HG02678 (cell line): Measurements from ENCODE around the gene VWA2.
"Not testable (repeated sequence)": the region's sequence is repeated elsewhere in the genome, so short reads cannot be mapped to it uniquely, and the experiment has no call there.

ENCODE experiments used
- ATAC-seq: cut with Tn5 transposase; IDR thresholded peaks from one replicate; pipeline ENCODE4 v1.9.1; 2021; ENCODE audit warnings: mild to moderate bottlenecking, moderate library complexity; ENCODE audit not compliant: unreplicated experiment

VWA2 gene

GRCh38 chr10:114313866-114314265 is 74.8 kb downstream of the VWA2 start:
- ATAC-seq: no peak

GRCh38 chr10:114315566-114316420 is 76.7 kb downstream of the VWA2 start:
- no peak for ATAC-seq

DNA sequence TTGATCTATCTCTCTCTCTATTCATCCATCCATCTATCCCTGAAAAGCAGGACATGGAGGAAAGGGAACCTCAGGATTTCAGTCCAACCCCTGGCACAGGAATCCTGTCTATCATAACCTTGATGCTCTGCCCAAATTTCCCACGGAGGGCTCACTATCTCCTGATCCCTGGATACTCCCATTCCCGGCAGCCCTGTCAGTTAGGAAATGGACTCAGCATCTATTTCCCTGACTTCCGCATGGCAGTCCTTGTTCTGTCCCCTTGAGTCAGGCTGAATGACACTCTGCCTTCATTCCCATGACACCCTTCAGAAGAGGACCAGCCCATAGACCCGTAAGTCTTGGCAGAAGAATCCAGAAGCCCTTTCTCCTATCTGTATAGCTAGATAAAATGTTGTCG is 77.7 kb downstream of the VWA2 start:
- ATAC-seq: no peak

GRCh38 chr10:114319406-114320248 is 80.6 kb downstream of the VWA2 start:
- no peak for ATAC-seq

DNA sequence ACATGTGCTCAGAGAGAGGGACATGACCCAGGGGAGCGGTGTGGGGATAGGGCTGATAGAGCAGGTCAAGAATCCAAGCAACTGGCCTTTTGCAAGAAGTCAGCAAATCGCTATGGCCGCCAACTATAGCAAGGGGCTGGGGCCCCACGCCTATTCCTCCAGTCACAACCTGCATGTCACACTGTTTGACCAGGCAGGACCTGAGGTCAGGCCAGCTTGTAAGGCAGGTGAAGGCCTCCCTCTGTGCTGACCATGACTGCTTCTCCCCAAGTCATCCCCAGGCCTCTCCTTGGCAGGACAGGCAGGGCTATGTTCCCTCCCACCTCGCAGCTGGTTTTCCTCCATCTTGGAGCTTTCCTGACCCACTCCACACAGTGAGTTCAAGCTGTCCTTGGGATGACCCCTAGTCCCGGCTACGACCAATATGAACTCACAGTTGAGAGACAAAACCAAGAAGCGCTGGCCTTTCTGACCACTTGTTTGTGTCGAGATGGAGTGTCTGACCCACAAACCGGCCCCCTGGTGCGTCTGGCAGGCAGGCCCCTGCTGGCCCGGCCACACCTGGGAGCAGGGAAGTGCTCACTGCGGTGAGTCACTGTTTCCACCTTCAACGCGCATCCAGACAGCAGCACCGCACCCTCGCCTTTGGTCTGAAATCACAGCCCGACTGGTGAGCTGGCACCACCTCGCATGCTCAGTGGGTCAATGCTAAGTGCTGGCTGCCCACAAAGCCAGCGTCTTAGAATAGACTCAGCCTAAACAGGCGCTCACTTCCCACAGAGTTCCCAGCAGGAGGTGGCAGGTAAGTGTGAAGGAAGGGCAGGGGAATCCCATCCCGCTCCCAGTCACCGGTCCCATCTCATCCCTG is 81.4 kb downstream of the VWA2 start:
- ATAC-seq: no peak

GRCh38 chr10:114322344-114322743 is 83.3 kb downstream of the VWA2 start:
- no peak for ATAC-seq

DNA sequence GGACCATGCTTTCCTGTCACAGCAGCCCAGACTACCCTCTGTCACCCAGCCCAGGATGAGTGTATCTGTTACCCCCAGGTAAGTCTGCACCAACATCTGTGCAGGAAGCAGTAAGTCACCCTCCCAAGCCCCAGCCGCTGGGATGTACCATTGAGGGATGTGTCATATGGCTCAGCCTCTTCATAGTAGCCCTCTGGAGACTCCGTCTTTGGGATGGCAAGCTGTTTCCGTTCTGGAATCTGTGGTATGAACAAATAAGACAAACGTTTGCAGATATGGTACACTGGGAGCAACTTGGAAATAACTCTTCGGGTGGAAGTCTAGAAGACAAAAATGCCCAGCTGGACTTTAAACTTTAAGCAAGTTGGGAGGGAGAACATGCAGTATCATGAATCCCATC is 84.0 kb downstream of the VWA2 start:
- no peak for ATAC-seq

DNA sequence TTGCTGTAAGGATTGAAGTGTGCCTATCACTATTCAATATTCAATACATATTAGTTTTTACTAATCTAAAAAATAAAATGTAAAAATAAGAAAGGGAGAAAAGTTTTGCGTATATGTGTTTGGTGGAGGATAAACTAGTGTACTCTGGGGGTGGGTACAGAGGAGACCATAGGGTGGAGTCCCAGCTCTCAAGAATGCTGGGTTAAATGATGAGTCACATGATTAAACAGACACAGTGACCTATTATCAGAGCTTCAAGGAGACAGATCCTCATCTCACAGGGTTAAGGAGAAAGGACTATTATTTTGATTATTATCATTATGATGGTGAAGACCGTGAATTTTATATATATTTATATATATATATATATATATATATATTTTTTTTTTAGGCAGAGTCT is 87.7 kb downstream of the VWA2 start:
- no peak for ATAC-seq

DNA sequence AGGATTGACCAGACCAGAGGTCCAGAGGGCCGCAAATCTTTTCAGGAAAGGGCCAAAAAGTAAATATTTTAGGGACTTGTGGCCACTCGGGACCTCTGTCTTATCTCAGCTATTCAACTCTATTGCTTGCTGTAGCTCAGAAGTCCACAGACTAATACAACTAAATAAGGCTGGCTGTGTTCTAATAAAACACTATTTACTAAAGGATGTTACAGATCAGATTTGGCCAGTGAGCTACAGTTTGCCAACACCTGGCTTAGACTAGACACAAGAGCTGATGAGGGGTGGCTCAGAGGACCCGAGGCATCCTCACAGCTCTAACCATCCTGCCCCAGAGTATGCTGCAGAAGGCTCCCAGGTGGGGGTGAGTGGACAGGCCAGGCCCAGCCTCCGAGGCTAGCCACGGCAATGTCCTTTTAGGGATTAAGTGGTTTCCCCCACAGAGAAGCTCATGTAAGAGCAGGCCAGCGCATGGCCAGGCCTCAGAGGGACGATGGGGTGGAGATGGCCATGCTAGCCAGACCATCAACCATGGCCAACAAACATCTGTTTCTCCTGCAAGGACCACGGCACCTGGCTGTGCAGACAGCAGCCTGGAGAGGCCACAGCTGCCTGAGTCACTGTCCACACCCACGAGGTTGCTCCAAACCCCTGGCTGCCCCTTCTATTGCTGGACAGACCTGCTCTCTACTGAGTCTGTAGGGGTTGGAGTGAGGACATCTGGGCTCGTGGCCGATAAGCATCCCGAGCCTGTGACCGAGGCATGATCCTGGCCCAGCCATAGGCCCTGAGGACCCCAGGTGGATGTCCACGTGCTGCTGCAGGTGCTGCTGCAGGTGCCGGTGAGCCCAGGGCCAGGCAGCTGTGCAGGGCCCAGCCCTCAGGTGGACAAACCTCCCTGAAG is 88.7 kb downstream of the VWA2 start:
- no peak for ATAC-seq

- ATAC-seq: no peak
Measured at GRCh38 chr10:114328441-114328812, 89.4 kb downstream of the VWA2 start.

DNA sequence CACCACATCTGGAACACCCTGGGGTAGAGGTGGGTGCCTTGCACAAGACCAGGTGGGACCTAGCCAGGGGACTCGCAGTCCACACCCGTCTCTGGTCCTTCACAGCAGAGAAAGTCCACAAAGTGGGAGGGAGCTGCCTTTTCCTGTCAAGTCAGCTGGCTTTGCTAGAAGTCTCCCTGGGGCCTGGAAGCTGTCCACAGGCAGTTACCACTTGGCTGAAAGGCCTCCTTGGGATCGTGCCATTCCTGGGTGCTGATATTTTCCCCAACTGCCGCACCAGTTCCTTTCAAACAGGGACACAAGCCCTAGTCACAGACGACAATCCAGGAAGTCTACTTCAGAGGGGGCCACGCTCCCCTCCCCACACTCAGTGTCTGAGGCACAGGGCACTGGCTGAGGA is 89.8 kb downstream of the VWA2 start:
- no peak for ATAC-seq

GRCh38 chr10:114329634-114330365 is 90.7 kb downstream of the VWA2 start:
- no peak for ATAC-seq

DNA sequence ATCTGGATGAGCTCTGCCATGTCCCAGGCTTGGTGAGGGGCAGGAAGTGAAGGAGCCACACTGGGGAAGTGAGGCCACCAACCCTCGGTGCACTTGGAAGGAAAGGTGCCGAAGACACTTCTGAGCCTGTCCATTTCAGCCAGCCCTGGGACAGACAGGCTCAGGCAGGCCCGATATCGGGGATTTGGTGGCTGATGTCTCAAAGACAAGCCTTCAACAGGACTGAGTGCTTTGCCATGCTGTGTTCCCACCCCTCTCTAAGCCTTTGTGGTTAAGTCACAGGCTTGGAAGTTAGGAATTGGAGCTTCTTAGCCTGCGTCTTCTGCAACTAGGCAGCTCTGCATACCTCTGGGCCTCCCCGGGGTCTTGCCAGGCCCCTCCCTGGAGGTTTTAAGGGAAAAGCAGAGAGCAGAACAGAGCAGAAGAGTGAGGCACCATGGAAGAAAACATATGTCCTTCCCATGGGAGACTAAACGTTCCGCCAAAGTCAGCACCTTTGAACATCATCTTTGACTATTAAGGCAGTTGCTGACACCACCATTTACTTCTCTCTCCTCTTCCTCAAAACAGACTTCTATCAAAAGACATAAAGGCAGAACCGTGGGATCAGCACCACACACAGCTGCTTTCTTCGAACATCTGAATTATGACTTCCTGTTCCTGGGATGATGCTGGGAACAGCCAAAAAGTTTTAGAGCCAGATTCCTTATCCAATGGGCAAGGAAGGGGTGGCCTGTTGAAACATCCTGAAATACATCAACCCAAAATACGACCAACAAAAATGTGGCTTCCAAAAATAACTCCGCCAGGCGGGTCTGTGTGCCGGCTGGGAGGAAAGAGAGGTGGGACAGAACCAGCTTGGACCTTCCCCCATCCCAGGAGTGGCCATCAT is 93.5 kb downstream of the VWA2 start:
- ATAC-seq: no peak

GRCh38 chr10:114333441-114333840 is 94.4 kb downstream of the VWA2 start:
- ATAC-seq: not testable (repeated sequence)

DNA sequence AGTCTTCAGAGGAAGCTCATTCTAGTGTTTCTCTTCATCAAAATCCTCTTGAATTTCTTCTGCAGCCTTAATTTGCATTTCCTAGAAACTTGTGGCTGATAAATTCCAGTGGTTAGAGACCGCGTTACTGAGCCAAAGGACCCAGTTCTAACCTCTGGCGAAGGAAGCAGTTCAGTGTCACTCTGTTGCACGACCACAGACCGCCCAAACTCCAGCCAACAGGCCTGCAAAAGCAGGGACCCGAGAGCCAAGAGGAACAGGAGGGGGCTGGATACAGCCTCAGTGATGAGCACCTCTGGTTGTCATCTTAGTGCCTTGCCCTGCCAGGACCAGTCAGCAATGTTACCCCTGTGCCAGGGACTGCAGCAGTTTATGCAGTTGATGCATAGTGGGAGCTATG is 95.2 kb downstream of the VWA2 start:
- ATAC-seq: no peak

GRCh38 chr10:114335614-114336013 is 96.6 kb downstream of the VWA2 start:
- no peak for ATAC-seq

DNA sequence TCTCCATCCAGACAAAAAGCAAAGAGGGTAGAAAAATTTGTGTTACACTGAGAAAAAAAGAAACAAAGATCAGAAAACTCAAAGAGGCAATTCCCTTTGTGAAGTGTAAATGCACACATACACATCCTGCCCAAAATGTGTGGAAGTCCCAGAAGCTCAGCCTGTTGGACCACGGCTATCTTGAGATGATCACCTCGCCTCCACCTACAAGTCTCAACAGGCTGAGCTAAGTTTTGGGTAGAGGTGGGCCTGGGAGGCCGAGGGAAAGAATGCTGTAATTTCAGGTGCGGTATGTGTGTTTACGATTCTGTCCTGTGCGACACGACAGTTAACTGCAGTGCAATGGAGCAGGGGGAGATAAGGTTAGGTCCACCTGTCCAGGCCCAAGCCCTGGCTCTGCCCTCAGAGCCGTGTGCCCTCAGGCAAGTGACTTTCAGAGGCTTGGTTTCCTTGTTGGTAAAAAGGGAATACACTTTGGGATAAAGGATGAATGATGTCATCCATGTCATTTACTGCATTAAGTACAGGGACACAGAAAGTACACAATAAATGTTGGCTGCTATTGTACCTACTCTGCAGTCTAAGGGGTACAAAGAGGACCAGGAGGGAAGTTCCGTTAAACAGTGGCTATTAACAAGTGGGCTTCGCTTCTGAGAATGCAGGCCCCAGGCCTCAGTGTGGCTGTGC is 97.9 kb downstream of the VWA2 start:
- ATAC-seq: no peak
